HG02973 (cell line): ENCODE measurements around the gene STK39.

ENCODE experiments used
- ATAC-seq: cut with Tn5 transposase; IDR thresholded peaks from one replicate; pipeline ENCODE4 v1.9.1; 2021; ENCODE audit warnings: moderate library complexity; ENCODE audit not compliant: unreplicated experiment

The STK39 gene

GRCh38 chr2:168165985-168166901 is 81.2 kb downstream of the STK39 start:
- ATAC-seq, result no peak

GRCh38 chr2:168165397-168165796 is 82.0 kb downstream of the STK39 start:
- no peak for ATAC-seq

- ATAC-seq, result no peak
Measured at GRCh38 chr2:168160897-168161296, 86.5 kb downstream of the STK39 start.

- ATAC-seq, result no peak
Measured at GRCh38 chr2:168159754-168160585, 87.4 kb downstream of the STK39 start.

GRCh38 chr2:168158586-168158985 is 88.8 kb downstream of the STK39 start:
- ATAC-seq, result no peak

GRCh38 chr2:168157926-168158325 is 89.5 kb downstream of the STK39 start:
- no peak for ATAC-seq

GRCh38 chr2:168157070-168157469 is 90.3 kb downstream of the STK39 start:
- ATAC-seq, result no peak

- ATAC-seq, result no peak
Measured at GRCh38 chr2:168156661-168157060, 90.7 kb downstream of the STK39 start.

- no peak for ATAC-seq
Measured at GRCh38 chr2:168155680-168156079, 91.7 kb downstream of the STK39 start.

GRCh38 chr2:168155046-168155445 is 92.3 kb downstream of the STK39 start:
- ATAC-seq, result no peak

- ATAC-seq, result no peak
Measured at GRCh38 chr2:168152902-168153530, 94.4 kb downstream of the STK39 start.

GRCh38 chr2:168149986-168150385 is 97.4 kb downstream of the STK39 start:
- ATAC-seq, result no peak

- no peak for ATAC-seq
Measured at GRCh38 chr2:168149150-168149974, 98.0 kb downstream of the STK39 start.

GRCh38 chr2:168147830-168148794 is 99.3 kb downstream of the STK39 start:
- ATAC-seq, result no peak

GRCh38 chr2:168146892-168147810 is 100.2 kb downstream of the STK39 start:
- no peak for ATAC-seq

- ATAC-seq, result no peak
Measured at GRCh38 chr2:168145426-168146310, 101.7 kb downstream of the STK39 start.

- no peak for ATAC-seq
Measured at GRCh38 chr2:168145011-168145410, 102.4 kb downstream of the STK39 start.
